ENCODE measurements around the gene ADAMTS7. TPM values are rescaled to one million over a fixed set of nuclear protein-coding genes. Genes with fewer than 3 reads are reported as not detected.
"Not testable (repeated sequence)": the region's sequence is repeated elsewhere in the genome, so short reads cannot be mapped to it uniquely, and the experiment has no call there.

ADAMTS7 gene
- total and polyA plus RNA-seq, 2 of the 8 experiments (the other 6 are each of a cell fraction or from before 2014, with no cell fraction given): 27.9 to 45.2 TPM

DNA sequence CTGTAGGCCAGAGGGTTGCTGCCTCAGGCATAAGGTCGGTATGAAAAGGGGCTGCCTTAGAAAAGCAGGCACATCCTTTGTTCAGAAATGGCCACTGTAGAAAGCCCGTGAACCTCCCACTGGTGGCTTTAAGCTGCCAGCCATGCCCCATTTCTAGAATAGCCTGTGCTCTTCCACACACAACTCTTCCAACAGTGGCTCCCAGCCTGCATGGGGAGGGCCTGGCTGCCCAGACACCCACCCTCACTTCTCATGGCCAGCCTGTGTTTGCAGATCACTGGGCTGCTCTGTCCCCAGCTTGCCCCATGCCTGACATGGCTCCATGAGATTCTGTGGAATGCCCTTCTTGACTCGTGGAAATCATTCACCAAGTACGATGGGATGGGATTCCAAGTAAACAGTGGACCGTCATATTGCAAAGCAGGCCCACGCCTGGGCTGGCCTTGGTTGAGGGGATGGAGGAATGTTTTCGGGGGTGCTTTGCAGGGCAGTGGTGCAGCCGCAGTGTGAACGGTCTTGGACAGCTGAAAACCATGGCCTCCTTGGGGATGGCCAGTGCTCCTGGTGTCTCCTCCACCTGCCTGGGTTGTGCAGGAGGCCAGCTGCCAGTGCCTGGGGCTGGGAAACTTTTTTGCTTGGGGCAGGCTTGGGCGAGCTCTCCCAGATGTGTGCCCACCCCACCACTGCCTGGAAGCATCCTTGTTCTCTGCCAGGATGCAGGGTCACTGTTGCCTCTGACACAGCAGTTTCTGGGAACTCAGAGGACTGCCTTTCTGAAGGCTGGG lies 57.3 kb downstream of the ADAMTS7 start:
- H2BK15ac ChIP-seq (ENCODE audit: low read length); H3K27ac ChIP-seq (ENCODE audit: low read depth, low read length); H2BK20ac ChIP-seq (ENCODE audit: low read length); H3K9me3 ChIP-seq (ENCODE audit: insufficient read depth in 2 of 2, low read depth in 1 of 2, low read length in 1 of 2); H2BK120ac ChIP-seq (replicated peaks; ENCODE audit: low read depth, low read length); H2AK5ac ChIP-seq (ENCODE audit: low read depth, low read length); H4K20me1 ChIP-seq (replicated peaks in 1 of 2; ENCODE audit: control insufficient read depth in 1 of 2, insufficient read depth in 2 of 2, low read length in 2 of 2); H3K14ac ChIP-seq (ENCODE audit: insufficient read length); H4K91ac ChIP-seq (replicated peaks; ENCODE audit: insufficient read length, low read length); H3K79me1 ChIP-seq (ENCODE audit: low read depth, low read length); H4K8ac ChIP-seq (ENCODE audit: extremely low read depth, insufficient read depth, low read length); H2BK5ac ChIP-seq (ENCODE audit: low read depth, low read length); H2BK12ac ChIP-seq (ENCODE audit: low read depth, low read length); H3K56ac ChIP-seq (replicated peaks; ENCODE audit: insufficient read length, low read depth, low read length); H3K23me2 ChIP-seq (ENCODE audit: low read depth, low read length); H3K27me3 ChIP-seq (replicated peaks in 1 of 4; ENCODE audit: control insufficient read depth in 3 of 4, extremely low read depth in 1 of 4, insufficient read depth in 3 of 4, low read length in 3 of 4); H4K5ac ChIP-seq (ENCODE audit: insufficient read length, low read depth, low read length); H3K23ac ChIP-seq (ENCODE audit: insufficient read length); DNase-seq (ENCODE audit: low read depth in 1 of 2, low spot score in 2 of 2); H3K9ac ChIP-seq (replicated peaks in 1 of 4; ENCODE audit: extremely low read depth in 1 of 4, low read depth in 3 of 4, low read length in 3 of 4); H3K36me3 ChIP-seq (ENCODE audit: control insufficient read depth in 2 of 4, insufficient read depth in 4 of 4, low read length in 3 of 4); H3K4me1 ChIP-seq (replicated peaks in 1 of 4; ENCODE audit: control insufficient read depth in 3 of 4, insufficient read depth in 4 of 4, low read length in 3 of 4); POLR2A ChIA-PET (ENCODE audit: partially characterized antibody); H3K4me2 ChIP-seq (ENCODE audit: insufficient read depth in 1 of 2, low read depth in 2 of 2, low read length in 2 of 2); FAIRE-seq; H3K4me3 ChIP-seq (ENCODE audit: extremely low read depth in 1 of 4, insufficient read depth in 2 of 4, low read depth in 3 of 4, low read length in 4 of 4); H3K79me2 ChIP-seq (ENCODE audit: control insufficient read depth in 1 of 2, insufficient read depth in 2 of 2, low read length in 2 of 2); H3K4ac ChIP-seq (replicated peaks; ENCODE audit: insufficient read length, low read depth, low read length); H2AFZ ChIP-seq (ENCODE audit: low read length); H3K18ac ChIP-seq (ENCODE audit: extremely low read depth, low read length): not testable (repeated sequence)
- WGBS, 2 experiments (ENCODE audit: extremely low coverage in 1 of 2, insufficient coverage in 1 of 2, insufficient read length in 1 of 2, insufficient replicate concordance in 2 of 2, low coverage in 1 of 2, low lambda C conversion rate in 2 of 2, missing lambda C conversion rate in 1 of 2): 86% methylated on average over 10 of the region's 10 CpGs; no CpG with 5 or more reads in 1 of the 2 experiments
- CTCF ChIA-PET (ENCODE audit: partially characterized antibody): interaction anchor here (0.7 to 13.9 kb wide), 6 partner anchors 35 to 795 kb away, joined by 3 to 82 read pairs (median 4); partner anchors contain the start of gene ADAMTS7

DNA sequence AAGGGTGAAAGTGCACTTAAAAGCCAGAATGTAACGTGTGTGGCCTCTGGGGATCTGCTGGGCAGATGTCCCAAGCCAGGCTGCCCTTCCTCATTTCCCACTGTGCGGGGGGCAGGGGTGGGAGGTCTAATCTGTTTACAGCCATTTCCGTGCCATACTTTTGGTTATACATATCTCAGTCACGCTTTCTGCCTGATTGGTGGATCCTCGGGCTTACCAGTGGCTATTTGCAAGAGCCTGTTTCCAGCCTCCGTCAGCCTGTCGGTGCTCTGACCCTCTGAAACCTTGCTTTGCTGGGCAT lies 58.0 kb downstream of the ADAMTS7 start:
- H3K23ac ChIP-seq (ENCODE audit: insufficient read length); H3K9ac ChIP-seq (replicated peaks in 1 of 4; ENCODE audit: extremely low read depth in 1 of 4, low read depth in 3 of 4, low read length in 3 of 4); H2AK5ac ChIP-seq (ENCODE audit: low read depth, low read length); DNase-seq (ENCODE audit: low read depth in 1 of 2, low spot score in 2 of 2); POLR2A ChIA-PET (ENCODE audit: partially characterized antibody); H3K4ac ChIP-seq (replicated peaks; ENCODE audit: insufficient read length, low read depth, low read length); H2BK15ac ChIP-seq (ENCODE audit: low read length); H3K4me3 ChIP-seq (ENCODE audit: extremely low read depth in 1 of 4, insufficient read depth in 2 of 4, low read depth in 3 of 4, low read length in 4 of 4); H4K91ac ChIP-seq (replicated peaks; ENCODE audit: insufficient read length, low read length); H2BK120ac ChIP-seq (replicated peaks; ENCODE audit: low read depth, low read length); H3K23me2 ChIP-seq (ENCODE audit: low read depth, low read length); H2BK20ac ChIP-seq (ENCODE audit: low read length); H3K14ac ChIP-seq (ENCODE audit: insufficient read length); H2AFZ ChIP-seq (ENCODE audit: low read length); H3K4me2 ChIP-seq (ENCODE audit: insufficient read depth in 1 of 2, low read depth in 2 of 2, low read length in 2 of 2); H3K27ac ChIP-seq (ENCODE audit: low read depth, low read length); H3K27me3 ChIP-seq (replicated peaks in 1 of 4; ENCODE audit: control insufficient read depth in 3 of 4, extremely low read depth in 1 of 4, insufficient read depth in 3 of 4, low read length in 3 of 4); H3K79me1 ChIP-seq (ENCODE audit: low read depth, low read length); H4K5ac ChIP-seq (ENCODE audit: insufficient read length, low read depth, low read length); FAIRE-seq; H3K56ac ChIP-seq (replicated peaks; ENCODE audit: insufficient read length, low read depth, low read length); H3K4me1 ChIP-seq (replicated peaks in 1 of 4; ENCODE audit: control insufficient read depth in 3 of 4, insufficient read depth in 4 of 4, low read length in 3 of 4); H3K36me3 ChIP-seq (ENCODE audit: control insufficient read depth in 2 of 4, insufficient read depth in 4 of 4, low read length in 3 of 4); H4K8ac ChIP-seq (ENCODE audit: extremely low read depth, insufficient read depth, low read length); H2BK12ac ChIP-seq (ENCODE audit: low read depth, low read length); H2BK5ac ChIP-seq (ENCODE audit: low read depth, low read length); H3K9me3 ChIP-seq (ENCODE audit: insufficient read depth in 2 of 2, low read depth in 1 of 2, low read length in 1 of 2); H4K20me1 ChIP-seq (replicated peaks in 1 of 2; ENCODE audit: control insufficient read depth in 1 of 2, insufficient read depth in 2 of 2, low read length in 2 of 2); H3K18ac ChIP-seq (ENCODE audit: extremely low read depth, low read length); H3K79me2 ChIP-seq (ENCODE audit: control insufficient read depth in 1 of 2, insufficient read depth in 2 of 2, low read length in 2 of 2): not testable (repeated sequence)
- WGBS, 2 experiments (ENCODE audit: extremely low coverage in 1 of 2, insufficient coverage in 1 of 2, insufficient read length in 1 of 2, insufficient replicate concordance in 2 of 2, low coverage in 1 of 2, low lambda C conversion rate in 2 of 2, missing lambda C conversion rate in 1 of 2): 92% methylated on average over 7 of the region's 7 CpGs; no CpG with 5 or more reads in 1 of the 2 experiments
- CTCF ChIA-PET (ENCODE audit: partially characterized antibody): interaction anchor here (0.7 to 13.9 kb wide), 4 partner anchors 12 to 115 kb away, joined by 3 to 82 read pairs (median 16); partner anchors contain the start of gene ADAMTS7

All from H1 (cell line).